Measurements from ENCODE around the gene DNAH9. TPM values are rescaled to one million over a fixed set of nuclear protein-coding genes. Genes with fewer than 3 reads are reported as not detected.

DNAH9 gene
- polyA plus RNA-seq, 1 experiment, result not detected

- H3K9me3 ChIP-seq (ENCODE audit: control insufficient read depth, insufficient read depth, low read length), result peaks cover 53% of the 10 kb centered on the region
- H3K27me3 ChIP-seq (ENCODE audit: control insufficient read depth, insufficient read depth, low read length), result no peaks in the 10 kb centered on the region
- no peak for DNase-seq (ENCODE audit: low read depth, low spot score)
- TF ChIP-seq, protein P1, sequence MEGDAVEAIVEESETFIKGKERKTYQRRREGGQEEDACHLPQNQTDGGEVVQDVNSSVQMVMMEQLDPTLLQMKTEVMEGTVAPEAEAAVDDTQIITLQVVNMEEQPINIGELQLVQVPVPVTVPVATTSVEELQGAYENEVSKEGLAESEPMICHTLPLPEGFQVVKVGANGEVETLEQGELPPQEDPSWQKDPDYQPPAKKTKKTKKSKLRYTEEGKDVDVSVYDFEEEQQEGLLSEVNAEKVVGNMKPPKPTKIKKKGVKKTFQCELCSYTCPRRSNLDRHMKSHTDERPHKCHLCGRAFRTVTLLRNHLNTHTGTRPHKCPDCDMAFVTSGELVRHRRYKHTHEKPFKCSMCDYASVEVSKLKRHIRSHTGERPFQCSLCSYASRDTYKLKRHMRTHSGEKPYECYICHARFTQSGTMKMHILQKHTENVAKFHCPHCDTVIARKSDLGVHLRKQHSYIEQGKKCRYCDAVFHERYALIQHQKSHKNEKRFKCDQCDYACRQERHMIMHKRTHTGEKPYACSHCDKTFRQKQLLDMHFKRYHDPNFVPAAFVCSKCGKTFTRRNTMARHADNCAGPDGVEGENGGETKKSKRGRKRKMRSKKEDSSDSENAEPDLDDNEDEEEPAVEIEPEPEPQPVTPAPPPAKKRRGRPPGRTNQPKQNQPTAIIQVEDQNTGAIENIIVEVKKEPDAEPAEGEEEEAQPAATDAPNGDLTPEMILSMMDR (IDR thresholded peaks at IDR 0.05; ENCODE audit: low read depth, low read length), result no peak
- CTCF ChIA-PET, result no interaction called here
- no peak overlapping the region for H3K27ac ChIP-seq (ENCODE audit: low read depth, low read length)
- POLR2A ChIA-PET, result no interaction called here
- no peak overlapping the region for H3K4me3 ChIP-seq (ENCODE audit: low read depth, low read length)
These were observed 42.2 kb downstream of the DNAH9 start for GRCh38 chr17:11640463-11640814.

GRCh38 chr17:11641521-11642275 lies 43.4 kb downstream of the DNAH9 start:
- POLR2A ChIA-PET, result no interaction called here
- CTCF ChIA-PET, result interaction anchor here (0.7 kb wide), 1 partner anchor 167 kb away, joined by 3 read pairs; no protein-coding TSS in a partner anchor

DNA sequence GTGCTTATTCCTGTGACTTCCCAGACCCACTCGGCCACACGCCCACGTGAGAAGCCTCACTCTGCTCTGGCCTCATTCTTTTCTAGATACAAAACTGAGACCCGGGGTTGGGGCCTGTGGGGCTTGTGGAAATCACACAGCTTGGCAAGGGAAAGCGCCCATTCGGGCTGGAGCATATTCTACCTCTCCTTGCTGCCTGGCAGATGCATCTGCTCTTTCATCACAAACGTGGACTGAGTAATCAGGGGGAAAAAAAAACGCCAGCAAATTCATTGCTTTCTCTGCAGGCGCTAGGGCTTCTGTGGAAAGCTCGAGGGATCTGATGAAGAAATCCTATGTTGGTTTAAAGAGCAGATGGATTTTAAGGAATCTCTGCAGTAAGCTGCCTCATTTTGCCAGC lies 44.4 kb downstream of the DNAH9 start:
- ChIA-PET CTCF (interaction anchor here (0.5 kb wide), 1 partner anchor 463 kb away, joined by 3 read pairs; no protein-coding TSS in a partner anchor), POLR2A (no interaction called here)
- Histone ChIP-seq H3K27me3 (ENCODE audit: control insufficient read depth, insufficient read depth, low read length) (no peaks in the 10 kb centered on the region), H3K9me3 (ENCODE audit: control insufficient read depth, insufficient read depth, low read length) (peaks cover 47% of the 10 kb centered on the region), H3K27ac (ENCODE audit: low read depth, low read length) (no peak overlapping the region), H3K4me3 (ENCODE audit: low read depth, low read length) (no peak overlapping the region)
- DNase-seq (ENCODE audit: low read depth, low spot score), result no peak
- TF ChIP-seq, protein P1 (IDR thresholded peaks at IDR 0.05; ENCODE audit: low read depth, low read length), result no peak

More at GRCh38 chr17:11641521-11642275, 43.4 kb downstream of the DNAH9 start:
- no peak overlapping the region for H3K27ac ChIP-seq (ENCODE audit: low read depth, low read length)
- no peak overlapping the region for H3K4me3 ChIP-seq (ENCODE audit: low read depth, low read length)
- TF ChIP-seq, protein P1 (IDR thresholded peaks at IDR 0.05; ENCODE audit: low read depth, low read length), result no peak
- no peak for DNase-seq (ENCODE audit: low read depth, low spot score)
- peaks cover 51% of the 10 kb centered on the region for H3K9me3 ChIP-seq (ENCODE audit: control insufficient read depth, insufficient read depth, low read length)
- no peaks in the 10 kb centered on the region for H3K27me3 ChIP-seq (ENCODE audit: control insufficient read depth, insufficient read depth, low read length)

- TF ChIP-seq, protein P1 (IDR thresholded peaks at IDR 0.05; ENCODE audit: low read depth, low read length), result no peak
- no peak overlapping the region for H3K27ac ChIP-seq (ENCODE audit: low read depth, low read length)
- H3K27me3 ChIP-seq (ENCODE audit: control insufficient read depth, insufficient read depth, low read length), result no peaks in the 10 kb centered on the region
- no peak for DNase-seq (ENCODE audit: low read depth, low spot score)
- H3K9me3 ChIP-seq (ENCODE audit: control insufficient read depth, insufficient read depth, low read length), result peaks cover 40% of the 10 kb centered on the region
- ChIA-PET POLR2A (no interaction called here), CTCF (interaction anchor here (0.9 to 1.3 kb wide), 2 partner anchors 67 to 342 kb away, joined by 4 to 5 read pairs; no protein-coding TSS in a partner anchor)
- no peak overlapping the region for H3K4me3 ChIP-seq (ENCODE audit: low read depth, low read length)
These were observed 45.6 kb downstream of the DNAH9 start for GRCh38 chr17:11643851-11644250.
